Superior temporal gyrus (tissue), 1 donor: Measurements from ENCODE around the gene PCDHA1.

Experiments used
- DNase-seq: peaks from one replicate; pipeline ENCODE4 v3.0.0-alpha.2; 2016; ENCODE audit errors: extremely low spot score

PCDHA1 gene

DNA sequence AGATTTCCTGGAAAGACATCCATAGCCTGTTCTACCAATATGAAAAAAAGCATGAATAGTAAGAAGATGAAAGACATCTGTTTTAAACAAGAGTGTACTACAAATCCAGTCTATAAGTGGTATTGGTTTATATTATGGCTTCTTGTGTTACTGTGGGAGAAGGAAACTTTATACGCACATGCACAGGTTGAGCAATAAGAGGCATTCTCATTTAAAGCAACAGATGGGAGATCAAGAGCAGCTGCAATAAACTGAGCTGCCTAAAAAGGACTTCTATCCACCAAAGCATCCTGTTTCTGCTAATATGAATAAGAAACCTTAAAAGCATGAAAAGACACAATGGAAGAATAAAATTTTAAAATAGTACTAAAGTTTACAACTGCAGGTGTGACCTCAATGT is 256.6 kb downstream of the PCDHA1 start:
- no peak for DNase-seq

DNA sequence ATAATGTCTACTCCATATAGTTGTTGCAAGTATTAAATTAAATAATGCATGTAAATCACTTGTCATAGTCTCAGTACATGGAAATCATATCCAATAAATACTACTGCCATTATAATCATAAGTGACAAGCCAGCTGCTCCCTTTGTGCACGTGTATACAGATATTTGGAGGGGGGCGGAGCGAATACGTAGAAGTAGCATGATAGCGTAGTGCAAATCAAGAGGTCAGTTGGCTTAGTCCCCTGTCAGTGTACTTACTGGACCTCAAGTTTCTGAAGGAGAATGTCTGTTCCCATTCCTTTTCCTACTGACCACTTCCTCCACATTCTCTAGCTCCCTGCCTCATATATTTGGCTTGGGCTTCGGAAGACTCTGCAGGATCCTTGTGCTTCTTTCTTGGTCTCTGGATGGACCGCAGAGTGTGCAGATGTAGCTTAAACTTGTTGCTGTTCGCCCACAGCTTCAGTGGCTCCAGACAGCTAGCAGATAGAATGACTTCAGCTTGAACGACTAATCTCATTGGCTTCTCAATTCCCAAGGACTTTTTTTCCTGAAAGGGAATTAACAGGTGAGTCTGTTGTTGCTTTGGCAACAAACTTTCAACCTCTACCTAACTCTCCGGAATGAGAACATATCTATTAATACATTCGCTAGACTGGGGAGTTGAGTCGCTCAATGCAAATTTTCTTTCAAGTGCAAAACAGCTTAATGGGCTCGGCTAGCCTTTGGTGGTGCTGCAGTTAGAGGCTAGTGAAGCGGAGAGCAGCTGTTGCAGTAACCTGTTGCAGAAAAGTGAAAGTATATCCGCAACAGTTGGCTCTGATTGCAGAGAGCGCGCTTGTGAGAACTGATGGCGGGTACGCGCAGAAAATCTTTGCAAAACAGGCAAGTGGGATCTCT is 264.9 kb downstream of the PCDHA1 start, which contains the start of gene PCDHB1:
TSS of gene PCDHB1 (plus strand) at position 753 of the 899 bp plus-strand sequence. CDS start at position 850, 97 bp downstream.
- no peak for DNase-seq

DNA sequence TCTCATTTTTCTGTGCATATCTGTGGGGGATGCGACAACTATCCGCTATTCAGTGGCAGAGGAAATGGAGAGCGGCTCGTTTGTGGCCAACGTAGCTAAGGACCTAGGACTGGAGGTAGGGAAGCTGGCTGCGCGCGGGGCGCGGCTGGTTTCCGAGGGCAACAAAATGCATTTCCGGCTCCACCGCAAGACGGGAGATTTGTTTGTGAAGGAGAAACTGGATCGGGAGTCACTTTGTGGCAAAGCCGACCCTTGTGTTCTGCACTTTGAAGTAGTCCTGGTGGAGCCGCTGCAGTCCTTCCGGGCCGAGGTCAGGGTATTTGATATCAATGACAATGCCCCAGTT is 265.6 kb downstream of the PCDHA1 start:
- no peak for DNase-seq
